Mesothelial cell of epicardium (in vitro differentiated cells): Measurements from ENCODE around the gene PPP1R7. TPM values are rescaled to one million over a fixed set of nuclear protein-coding genes. Genes with fewer than 3 reads are reported as not detected.

Source experiments
- DNase-seq, 2 experiments: peaks; one replicate each; pipeline ENCODE4 v3.0.0; 2021; ENCODE audit warnings: low spot score in 2 of 2; ENCODE audit not compliant: unreplicated experiment in 2 of 2
- H3K27ac Mint-ChIP-seq: 2 replicates; pipeline ENCODE4 v1.8.0; 2021; ENCODE audit warnings: mixed read lengths
- H3K27me3 Mint-ChIP-seq: 2 replicates; pipeline ENCODE4 v1.8.0; 2021; ENCODE audit warnings: low read depth, mixed read lengths
- H3K36me3 Mint-ChIP-seq: 2 replicates; pipeline ENCODE4 v1.8.0; 2021; ENCODE audit warnings: mixed read lengths
- H3K4me1 Mint-ChIP-seq: 2 replicates; pipeline ENCODE4 v1.8.0; 2021; ENCODE audit warnings: mixed read lengths
- H3K4me3 Mint-ChIP-seq: 2 replicates; pipeline ENCODE4 v1.8.0; 2021; ENCODE audit warnings: mild to moderate bottlenecking, moderate library complexity, mixed read lengths
- H3K9me3 Mint-ChIP-seq: 2 replicates; pipeline ENCODE4 v1.8.0; 2021; ENCODE audit warnings: mixed read lengths
- total RNA-seq: library from RNA; stranded (reverse); gene quantifications from 3 replicates; pipeline ENCODE4 v1.2.1, GENCODE V29; 2021
- TF ChIP-seq, protein P1 (sequence below): fragments of 200-600 bp; sonication (generic); IDR thresholded peaks from one replicate; pipeline ENCODE4 v1.5.0; 2021; ENCODE audit warnings: antibody characterized with exemption; ENCODE audit not compliant: unreplicated experiment

PPP1R7 gene
- total RNA-seq, 1 donor from 2014 or later = 37.3 TPM

DNA sequence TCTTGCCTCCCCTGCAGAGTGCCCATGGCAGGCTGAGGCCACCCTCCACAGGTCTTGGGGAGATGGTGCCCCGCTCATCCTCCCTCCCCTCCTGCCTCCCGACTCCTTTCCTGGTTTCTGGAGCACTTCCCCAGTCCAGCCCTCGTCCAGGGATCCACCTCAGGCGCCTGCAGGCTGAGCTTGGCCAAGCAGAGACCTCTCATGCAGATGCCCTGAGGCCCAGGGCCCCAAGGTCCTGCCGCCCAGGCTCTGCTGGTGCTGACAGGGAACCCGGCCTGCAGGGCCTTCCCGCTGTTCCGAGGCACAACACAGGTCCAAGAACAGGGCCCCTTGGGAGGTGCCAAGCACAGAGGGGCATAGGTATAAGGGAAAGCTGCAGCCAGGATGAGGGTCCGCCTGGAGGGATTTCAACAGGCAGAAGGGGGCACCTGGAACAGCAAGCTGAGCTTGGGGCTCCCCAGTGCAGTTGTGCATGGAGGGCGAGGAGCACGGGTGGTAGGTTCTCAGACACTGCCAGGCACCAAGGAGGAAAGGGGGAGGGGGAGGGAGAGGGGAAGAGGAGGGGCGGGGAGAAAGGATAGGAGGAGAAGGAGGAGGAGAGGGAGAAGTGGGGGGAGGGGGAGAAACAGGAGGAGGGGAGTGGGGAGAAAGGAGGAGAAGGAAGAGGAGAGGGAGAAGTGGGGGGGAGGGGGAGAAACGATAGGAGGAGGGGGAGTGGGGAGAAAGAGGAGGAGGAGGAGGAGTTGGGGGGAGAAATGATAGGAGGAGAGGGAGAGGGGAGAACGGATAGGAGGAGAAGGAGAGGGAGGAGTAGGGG, 37.0 kb downstream of the PPP1R7 start:
- Mint-ChIP-seq H3K9me3 (no peaks in the 10 kb centered on the region), H3K27ac (no peak overlapping the region), H3K4me3 (no peak overlapping the region), H3K27me3 (no peaks in the 10 kb centered on the region), H3K4me1 (peaks cover 11% of the 10 kb centered on the region), H3K36me3 (no peaks in the 10 kb centered on the region)
- no peak for DNase-seq
- TF ChIP-seq, protein P1, sequence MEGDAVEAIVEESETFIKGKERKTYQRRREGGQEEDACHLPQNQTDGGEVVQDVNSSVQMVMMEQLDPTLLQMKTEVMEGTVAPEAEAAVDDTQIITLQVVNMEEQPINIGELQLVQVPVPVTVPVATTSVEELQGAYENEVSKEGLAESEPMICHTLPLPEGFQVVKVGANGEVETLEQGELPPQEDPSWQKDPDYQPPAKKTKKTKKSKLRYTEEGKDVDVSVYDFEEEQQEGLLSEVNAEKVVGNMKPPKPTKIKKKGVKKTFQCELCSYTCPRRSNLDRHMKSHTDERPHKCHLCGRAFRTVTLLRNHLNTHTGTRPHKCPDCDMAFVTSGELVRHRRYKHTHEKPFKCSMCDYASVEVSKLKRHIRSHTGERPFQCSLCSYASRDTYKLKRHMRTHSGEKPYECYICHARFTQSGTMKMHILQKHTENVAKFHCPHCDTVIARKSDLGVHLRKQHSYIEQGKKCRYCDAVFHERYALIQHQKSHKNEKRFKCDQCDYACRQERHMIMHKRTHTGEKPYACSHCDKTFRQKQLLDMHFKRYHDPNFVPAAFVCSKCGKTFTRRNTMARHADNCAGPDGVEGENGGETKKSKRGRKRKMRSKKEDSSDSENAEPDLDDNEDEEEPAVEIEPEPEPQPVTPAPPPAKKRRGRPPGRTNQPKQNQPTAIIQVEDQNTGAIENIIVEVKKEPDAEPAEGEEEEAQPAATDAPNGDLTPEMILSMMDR = no peak

DNA sequence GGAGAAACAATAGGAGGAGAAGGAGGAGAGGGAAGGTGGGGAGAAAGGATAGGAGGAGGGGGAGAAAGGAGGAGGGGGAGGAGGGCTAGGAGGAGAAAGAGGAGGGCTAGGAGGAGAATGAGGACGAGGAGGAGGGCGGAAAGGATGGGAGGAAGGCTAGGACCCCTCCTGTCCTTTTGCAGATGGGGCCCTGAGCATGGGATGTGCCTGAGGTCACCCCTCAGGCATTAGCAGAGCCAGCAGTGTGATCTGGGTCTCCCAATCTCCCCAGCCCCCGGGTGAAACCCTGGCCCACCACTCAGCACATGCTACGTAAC, 37.6 kb downstream of the PPP1R7 start:
- H3K9me3 Mint-ChIP-seq = no peaks in the 10 kb centered on the region
- TF ChIP-seq, protein P1 = no peak
- H3K4me3 Mint-ChIP-seq = no peak overlapping the region
- H3K27me3 Mint-ChIP-seq = no peaks in the 10 kb centered on the region
- H3K27ac Mint-ChIP-seq = no peak overlapping the region
- H3K36me3 Mint-ChIP-seq = no peaks in the 10 kb centered on the region
- H3K4me1 Mint-ChIP-seq = peaks cover 11% of the 10 kb centered on the region
- no peak for DNase-seq

DNA sequence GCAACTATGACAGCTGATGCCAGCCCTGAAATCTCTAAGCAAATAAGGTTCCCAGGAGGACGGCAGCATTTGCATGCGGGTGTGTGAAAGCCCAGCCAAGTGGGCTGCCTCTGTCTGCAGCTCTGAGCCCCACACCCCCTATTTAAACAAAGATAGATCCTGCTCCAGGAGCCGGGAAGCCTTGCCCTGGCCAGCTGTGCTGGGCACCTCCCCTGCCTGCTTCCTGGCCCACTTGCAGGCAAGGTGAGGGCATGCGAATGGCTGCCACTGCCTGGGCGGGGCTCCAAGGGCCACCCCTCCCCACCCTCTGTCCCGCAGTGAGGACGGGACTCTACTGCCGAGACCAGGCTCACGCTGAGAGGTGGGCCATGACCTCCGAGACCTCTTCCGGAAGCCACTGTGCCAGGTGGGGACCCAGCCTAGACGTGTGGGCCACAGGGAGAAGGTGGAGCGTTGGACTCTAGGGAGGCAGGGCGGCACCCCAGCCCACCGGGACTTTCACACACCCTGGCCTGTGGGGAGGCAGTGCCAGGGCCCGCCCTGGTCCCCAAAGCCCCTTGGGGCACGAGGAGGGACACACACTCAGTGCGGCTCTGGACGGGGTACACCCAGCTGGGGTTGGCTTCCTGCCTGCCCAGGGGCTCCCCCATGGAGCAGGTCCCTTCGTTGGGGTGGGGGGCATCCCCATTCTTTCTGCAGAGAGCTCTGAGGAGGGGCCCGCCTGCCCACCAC, 38.3 kb downstream of the PPP1R7 start, which contains the start of gene ANO7:
ANO7 (plus strand) TSS at position 317 of the 732 bp plus-strand sequence. CDS start 1,387 bp downstream, outside the sequence.
- DNase-seq = no peak
- Mint-ChIP-seq H3K27ac (no peak within 1 kb of the TSS), H3K4me1 (peaks cover 11% of the 10 kb centered on the region), H3K4me3 (no peak within 1 kb of the TSS), H3K36me3 (no peaks in the 10 kb centered on the region), H3K27me3 (no peaks in the 10 kb centered on the region), H3K9me3 (no peaks in the 10 kb centered on the region)
- TF ChIP-seq, protein P1 = no peak

DNA sequence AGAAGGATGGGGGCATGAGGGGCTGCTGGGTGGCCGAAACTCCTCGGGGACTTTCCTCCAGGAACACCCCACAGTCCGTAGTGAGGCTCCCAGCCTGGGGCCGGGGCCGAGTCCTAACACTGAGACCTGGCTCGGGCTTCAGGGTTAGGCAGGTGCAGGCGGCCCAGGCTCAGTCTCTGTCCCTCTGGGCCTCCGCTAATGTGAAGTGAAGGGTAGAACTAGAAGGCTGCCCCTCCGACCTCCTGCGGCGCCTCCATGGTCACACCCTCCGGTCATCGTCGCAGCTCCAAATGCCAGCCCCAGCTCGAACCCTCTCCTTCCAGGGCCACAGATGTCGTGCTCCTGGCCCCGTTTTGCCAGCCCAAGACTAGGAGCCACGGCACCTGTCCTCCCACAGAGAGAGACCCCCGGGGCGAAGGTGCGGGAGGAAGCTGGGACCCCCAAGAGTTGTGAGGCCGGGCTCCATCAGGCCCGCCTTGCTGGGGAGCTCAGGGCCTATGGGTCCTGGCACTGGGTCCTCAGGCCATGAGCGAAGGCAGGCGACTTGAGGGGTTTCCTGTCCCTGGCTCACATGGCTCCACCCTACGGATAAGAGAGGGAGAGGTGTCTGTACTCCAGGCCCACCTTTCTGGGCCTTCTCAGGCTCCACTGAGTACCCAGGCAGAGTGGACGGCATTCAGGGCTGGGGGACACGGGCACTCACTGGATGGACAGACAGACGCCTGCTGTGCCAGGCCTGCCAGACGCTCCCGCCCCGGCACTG, 39.0 kb downstream of the PPP1R7 start:
- DNase-seq = no peak
- peaks cover 11% of the 10 kb centered on the region for H3K4me1 Mint-ChIP-seq
- TF ChIP-seq, protein P1 = no peak
- H3K27ac Mint-ChIP-seq = no peak overlapping the region
- H3K27me3 Mint-ChIP-seq = no peaks in the 10 kb centered on the region
- H3K9me3 Mint-ChIP-seq = no peaks in the 10 kb centered on the region
- H3K4me3 Mint-ChIP-seq = no peak overlapping the region
- H3K36me3 Mint-ChIP-seq = no peaks in the 10 kb centered on the region

DNA sequence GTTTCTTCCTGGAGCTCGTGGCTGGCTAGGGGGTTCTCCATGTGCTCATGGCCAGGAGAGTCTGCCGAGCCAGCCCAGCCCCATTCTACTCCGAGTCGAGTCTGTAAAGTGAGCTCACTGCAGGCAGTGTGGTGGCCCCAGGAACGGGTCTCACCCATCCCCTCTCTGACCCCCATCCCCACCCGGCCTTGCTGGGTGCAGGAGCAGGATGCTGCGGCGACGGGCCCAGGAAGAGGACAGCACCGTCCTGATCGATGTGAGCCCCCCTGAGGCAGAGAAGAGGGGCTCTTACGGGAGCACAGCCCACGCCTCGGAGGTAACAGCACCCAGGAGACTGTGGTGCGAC, 39.6 kb downstream of the PPP1R7 start:
- H3K4me1 Mint-ChIP-seq = peaks cover 11% of the 10 kb centered on the region
- H3K9me3 Mint-ChIP-seq = no peaks in the 10 kb centered on the region
- no peaks in the 10 kb centered on the region for H3K36me3 Mint-ChIP-seq
- H3K4me3 Mint-ChIP-seq = no peak overlapping the region
- DNase-seq = no peak
- TF ChIP-seq, protein P1 = no peak
- no peak overlapping the region for H3K27ac Mint-ChIP-seq
- no peaks in the 10 kb centered on the region for H3K27me3 Mint-ChIP-seq
